Stimulated activated CD8-positive, alpha-beta memory T cell treated with anti-CD3 and anti-CD28 coated beads, Interleukin-2, amount 100 ng/mL, for 1 hour (primary cell): Measurements from ENCODE around the gene WDHD1.
"Not testable (repeated sequence)": the region's sequence is repeated elsewhere in the genome, so short reads cannot be mapped to it uniquely, and the experiment has no call there.

ENCODE experiments used
- DNase-seq, 2 donors: peaks; one replicate each; pipeline ENCODE4 v3.0.0-alpha.2; 2020; ENCODE audit warnings: low read depth in 2 of 2

WDHD1 gene

DNA sequence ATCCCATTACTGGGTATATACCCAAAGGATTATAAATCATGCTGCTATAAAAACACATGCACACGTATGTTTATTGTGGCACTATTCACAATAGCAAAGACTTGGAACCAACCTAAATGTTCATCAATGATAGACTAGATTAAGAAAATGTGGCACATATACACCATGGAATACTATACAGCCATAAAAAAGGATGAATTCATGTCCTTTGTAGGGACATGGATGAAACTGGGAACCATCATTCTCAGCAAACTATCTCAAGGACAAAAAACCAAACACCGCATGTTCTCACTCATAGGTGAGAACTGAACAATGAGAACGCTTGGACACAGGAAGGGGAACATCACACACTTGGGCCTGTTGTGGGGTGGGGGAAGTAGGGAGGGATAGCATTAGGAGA is 73.3 kb downstream of the WDHD1 start:
- DNase-seq: not testable (repeated sequence)

DNA sequence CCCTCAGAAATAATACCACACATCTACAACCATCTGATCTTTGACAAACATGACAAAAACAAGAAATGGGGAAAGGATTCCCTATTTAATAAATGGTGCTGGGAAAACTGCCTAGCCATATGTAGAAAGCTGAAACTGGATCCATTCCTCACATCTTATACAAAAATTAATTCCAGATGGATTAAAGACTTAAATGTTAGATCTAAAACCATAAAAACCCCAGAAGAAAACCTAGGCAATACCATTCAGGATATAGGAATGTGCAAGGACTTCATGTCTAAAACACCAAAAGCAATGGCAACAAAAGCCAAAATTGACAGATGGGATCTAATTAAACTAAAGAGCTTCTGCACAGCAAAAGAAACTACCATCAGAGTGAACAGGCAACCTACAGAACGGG is 74.1 kb downstream of the WDHD1 start:
- not testable (repeated sequence) for DNase-seq

DNA sequence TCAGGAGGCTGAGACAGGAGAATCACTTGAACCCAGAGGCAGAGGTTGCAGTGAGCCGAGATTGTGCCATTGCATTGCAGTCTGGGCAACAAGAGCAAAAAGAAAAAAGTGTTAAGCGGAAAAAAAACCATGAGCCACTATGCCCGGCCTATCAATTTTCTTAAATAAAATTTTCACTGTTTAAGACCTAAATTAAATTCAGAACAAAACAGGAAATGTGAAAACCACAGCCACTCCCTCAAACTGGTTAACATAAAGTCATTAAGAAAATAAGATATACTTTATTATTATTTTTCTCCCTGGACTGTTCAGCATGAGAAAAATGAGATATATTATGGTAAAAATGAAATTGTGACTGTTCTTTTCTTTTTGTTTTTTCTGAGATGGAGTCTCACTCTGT is 79.7 kb downstream of the WDHD1 start:
- no peak for DNase-seq

DNA sequence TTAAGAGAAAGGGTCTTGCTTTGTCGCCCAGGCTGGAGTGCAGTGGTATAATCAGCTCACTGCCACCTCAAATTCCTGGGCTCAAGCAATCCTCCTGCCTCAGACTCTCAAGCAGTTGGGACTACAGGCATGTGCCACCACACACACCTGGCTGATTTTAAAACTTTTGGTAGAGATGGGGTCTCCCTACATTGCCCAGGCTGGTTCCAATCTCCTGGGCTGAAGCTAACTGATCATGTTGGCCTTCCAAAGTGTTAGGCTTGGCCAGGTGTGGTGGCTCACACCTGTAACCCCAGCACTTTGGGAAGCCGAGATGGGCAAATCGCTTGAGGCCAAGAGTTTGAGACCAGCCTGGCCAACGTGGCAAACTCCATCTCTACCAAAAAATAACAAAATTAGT is 80.4 kb downstream of the WDHD1 start:
- DNase-seq: no peak

DNA sequence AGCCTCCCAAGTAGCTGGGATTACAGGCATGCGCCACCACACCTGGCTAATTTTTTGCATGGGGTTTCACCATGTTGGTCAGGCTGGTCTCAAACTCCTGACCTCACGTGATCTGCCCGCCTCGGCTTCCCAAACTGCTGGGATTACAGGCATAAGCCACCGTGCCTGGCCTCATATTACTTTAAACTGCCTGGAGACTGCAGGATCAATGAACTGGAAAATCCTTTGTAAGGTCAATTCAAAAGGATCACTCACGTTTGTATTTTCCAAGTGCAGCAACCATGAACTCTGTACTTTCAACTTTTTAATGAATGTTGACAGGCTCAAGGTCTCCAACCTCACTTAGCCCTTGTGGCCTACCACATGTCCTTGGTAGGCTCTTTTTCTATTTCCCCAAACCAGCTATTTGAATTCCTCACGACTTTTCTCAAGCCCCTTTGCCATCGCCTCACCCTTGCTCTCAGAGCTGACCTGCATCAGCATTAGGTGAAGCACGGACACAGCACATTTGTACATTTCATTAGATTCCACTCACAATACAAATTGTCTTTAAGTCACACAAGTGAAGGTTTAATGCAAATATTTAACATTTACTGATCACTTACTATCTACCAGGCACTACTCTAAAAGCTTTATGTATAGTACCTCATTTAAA is 82.0 kb downstream of the WDHD1 start:
- DNase-seq: no peak

DNA sequence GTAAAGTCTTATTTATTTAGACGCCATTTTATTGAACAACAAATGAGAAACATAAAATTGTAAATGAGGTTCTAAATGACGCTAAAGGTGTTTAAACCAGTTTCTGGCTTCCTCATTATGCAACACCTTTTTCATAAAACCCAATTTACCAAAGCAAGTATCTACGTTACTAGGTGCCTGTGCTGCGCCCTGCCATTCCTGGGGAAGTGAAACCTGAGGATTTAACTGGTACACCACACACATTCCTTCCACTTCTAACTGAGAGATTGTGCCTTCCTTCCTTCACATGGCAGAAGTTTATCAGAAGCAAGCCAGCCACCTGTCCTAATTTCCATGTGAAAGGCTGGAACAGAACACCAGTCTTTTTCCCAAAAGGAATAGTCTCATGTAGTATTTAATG is 84.0 kb downstream of the WDHD1 start:
- no peak for DNase-seq

DNA sequence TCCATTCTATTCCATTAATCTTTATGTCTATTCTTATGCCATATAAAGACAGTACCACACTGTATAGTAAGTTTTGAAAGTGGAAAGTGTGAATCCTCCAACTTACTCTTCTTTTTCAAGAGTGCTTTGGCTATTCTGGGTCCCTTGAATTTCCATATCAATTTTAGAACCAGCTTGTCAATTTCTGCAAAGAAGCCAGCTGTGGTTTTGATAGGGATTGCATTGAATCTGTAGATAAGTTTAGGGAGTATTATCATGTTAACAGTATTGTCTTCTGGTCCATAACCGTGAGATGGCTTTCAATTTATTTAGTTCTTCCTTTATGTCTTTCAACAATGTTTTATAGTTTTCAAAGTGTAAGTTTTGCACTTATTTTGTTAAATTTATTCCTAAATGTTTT is 90.1 kb downstream of the WDHD1 start:
- no peak for DNase-seq

DNA sequence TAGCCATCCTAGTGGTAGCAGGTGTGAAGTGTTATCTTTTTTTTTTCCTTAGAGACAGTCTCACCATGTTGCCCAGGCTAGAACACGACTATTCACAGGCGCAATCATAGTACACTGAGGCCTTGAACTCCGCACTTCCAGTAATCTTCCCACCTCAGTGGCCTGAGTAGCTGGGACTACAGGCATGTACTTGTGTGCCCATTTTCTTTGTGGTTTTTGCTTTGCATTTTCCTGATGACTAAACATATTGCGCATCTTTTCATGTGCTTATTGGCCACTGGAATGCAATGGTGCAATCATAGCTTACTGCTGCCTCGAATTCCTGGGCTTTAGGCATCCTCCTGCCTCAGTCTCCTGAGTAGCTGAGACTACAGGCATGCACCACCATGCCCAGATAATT is 90.9 kb downstream of the WDHD1 start:
- DNase-seq: no peak

DNA sequence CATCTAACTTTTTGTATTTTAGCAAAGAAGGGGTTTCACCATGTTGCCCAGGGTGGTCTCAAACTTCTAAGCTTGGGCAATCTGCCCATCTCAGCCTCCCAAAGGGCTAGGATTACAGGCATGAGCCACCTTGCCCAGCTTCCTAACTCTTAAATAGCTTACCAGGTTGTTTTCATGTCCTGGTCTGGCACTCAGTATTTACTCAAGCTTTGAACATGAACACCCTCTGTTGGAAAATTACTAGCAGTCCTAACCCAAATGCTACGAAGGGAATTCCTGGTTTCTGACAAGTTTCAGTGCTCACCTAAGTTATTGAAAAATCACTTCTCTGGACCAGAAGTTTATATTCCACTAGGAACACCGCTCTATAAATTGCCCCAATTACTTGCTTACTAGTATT is 91.8 kb downstream of the WDHD1 start:
- no peak for DNase-seq

DNA sequence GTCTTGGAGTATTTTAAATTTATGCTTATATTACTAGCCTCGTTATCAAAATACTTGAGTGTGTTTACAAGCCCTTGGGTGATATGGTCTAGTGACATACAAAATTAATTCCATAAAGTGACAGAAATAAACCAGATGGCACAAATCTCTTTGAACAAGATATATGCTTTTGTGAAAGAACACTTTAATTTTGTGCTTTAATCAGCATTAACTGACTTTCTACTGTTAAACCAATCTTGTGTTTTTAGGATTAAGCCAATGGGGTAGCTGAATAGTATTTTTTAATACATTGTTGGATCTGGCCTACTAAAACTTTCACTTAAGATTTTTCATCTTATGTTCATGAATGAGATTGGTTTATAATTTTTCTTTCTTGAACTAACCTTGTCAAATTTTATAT is 93.9 kb downstream of the WDHD1 start:
- DNase-seq: no peak

DNA sequence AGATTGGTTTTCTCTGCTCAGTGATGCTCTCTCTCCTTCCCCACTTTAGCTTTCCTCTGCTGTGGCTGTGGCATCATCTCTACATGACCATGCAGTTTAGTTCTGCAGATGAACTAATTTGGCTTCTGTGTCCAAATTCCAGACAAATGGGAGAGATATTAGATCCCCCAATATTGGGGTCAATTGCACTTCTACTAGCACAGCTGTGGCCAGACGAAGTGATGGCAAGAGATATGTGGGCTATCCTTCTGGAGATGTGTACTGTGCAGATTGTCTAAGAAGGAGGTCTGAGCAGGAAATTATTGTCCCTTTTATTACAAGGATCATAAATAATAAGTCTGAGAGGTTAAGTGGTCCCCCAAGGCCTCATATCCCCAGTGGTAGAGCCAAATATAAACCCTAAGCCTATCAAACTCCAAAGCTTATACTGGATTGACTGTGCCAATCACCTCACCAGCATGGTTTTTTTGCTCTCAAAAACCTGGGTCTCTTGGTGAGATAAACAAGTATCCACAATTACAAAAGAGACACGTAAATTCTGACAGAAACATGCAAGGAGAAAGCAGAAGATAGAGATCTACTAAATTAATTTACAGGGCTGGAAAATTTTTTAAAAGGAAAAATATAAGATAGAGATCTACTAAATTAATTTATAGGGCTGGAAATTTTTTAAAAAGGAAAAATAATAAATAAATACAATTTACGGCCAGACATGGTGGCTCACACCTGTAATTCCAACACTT is 95.1 kb downstream of the WDHD1 start:
- DNase-seq: no peak

DNA sequence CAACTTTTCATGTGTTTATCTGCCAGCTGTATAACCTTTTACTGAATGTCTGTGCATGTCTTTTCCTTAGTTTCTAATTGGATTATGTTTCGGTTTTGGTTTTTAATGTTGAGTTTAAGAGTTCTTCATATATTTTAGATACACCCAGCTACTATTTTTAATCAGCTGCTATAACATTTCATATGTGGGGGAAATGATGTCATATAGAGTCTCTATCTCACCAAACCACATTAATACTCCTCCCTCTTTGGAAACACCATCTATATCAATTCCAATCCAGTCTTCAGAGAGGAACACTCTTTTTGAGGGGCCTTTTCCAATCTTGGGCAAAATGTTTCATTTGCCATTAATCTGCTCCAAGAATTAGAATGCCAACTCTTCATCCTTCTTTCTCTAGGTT is 95.8 kb downstream of the WDHD1 start:
- DNase-seq: no peak

DNA sequence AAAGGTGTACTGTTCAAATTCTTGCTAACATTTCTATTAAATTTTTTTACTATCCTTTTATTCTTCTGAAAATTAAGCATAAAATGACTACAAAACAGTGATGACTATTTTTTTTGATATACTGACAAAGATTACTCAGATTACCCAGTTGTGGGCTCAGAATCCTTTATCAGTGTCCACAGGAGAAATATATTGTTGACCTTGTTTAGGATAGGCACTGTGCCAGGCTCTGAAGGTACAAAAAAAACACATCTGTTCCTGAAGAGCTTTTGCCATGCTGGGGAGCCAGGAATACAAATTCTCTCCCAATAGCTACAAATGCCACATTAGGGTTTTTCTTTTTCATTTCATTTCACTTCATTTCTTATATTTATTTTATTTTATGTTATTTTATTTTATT is 97.3 kb downstream of the WDHD1 start:
- no peak for DNase-seq

DNA sequence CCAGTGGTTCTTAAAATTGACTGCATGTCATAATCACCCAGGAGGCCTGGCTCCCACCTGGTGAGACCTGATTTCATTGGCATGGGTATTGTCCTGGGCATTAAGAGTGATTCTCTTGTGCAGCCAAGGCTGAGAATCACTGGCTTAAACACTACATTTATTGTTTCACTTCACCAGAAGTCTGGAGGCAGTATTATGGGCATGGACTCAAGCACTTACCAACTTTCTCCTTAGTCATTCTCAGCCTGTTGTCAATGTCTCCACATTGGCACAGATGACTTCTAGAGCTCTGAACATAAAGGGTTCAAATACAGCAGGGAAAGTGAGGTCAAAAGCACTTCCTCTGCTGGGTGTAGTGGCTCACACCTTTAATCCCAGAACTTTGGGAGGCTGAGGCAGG is 98.7 kb downstream of the WDHD1 start:
- DNase-seq: no peak

DNA sequence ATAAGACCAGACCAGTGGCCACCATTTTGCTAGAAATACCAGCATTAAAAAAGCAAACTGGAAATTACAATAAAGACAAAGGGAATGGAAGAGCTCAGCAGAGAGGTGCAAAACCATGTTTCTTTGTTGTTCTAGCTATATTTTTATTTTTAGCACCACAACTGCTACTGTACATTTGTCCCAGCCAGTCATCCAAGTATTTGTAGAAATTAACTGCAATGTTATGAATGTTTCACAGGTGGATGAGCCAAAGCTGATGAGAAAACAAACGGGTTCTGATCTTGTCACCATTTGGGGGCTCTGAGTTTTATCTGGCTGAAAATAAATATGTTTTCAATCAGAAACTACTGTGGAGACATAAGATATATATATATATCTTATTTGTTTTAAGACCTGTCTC is 99.3 kb downstream of the WDHD1 start:
- no peak for DNase-seq

DNA sequence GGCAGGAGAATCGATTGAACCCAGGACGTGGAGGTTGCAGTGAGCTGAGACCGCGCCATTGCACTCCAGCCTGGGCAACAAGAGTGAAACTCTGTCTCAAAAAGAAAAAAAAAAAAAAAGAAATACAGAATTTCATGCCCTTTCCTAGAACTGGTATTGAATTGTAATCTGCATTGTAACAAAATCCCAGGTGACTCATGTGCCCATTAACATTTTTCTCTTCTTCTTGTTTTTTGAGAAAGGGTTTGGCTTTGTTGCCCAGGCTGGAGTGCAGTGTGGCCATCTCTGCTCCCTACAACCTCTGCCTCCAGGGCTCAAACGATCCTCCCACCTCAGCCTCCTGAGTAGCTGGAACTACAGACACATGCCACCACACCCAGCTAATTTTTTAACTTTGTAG is 100.3 kb downstream of the WDHD1 start:
- DNase-seq: not testable (repeated sequence)

DNA sequence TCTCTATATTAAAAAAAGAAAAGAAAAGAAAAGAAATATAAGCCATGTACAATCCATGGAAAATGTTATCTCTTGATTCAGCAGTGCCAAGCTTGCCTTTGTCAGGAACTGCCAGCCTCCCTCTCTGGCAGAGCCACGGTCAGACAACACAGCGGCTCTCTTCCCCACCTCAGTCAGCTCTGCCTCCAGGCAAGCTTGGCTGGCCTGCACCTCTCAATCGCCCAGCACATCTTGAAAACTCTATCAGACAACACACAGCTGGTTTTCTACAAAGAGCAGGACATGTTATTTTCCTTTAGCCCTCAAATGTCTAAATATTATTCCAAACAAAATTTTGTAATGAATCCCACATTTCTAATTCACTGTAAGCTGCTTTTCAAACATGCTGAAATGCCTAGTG is 104.3 kb downstream of the WDHD1 start:
- DNase-seq: no peak

DNA sequence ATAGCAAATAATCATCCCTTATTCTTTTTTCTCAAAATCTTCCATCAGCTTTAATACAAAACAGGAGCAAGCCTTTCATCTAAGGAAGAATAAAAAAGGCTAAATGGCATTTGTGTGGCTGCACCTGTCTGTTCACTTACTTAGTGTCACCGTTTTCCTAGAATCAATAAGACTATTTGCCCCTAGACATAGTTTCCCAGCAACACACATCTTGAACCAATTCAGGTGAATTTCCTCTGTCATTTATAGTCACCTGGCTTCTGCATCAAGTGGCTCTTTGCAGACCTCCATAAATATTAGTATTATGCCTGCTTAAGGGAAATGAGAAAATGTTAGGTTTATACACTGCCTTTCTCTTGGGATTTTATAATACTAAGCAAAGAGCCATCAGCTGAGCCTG is 106.8 kb downstream of the WDHD1 start:
- DNase-seq: no peak

DNA sequence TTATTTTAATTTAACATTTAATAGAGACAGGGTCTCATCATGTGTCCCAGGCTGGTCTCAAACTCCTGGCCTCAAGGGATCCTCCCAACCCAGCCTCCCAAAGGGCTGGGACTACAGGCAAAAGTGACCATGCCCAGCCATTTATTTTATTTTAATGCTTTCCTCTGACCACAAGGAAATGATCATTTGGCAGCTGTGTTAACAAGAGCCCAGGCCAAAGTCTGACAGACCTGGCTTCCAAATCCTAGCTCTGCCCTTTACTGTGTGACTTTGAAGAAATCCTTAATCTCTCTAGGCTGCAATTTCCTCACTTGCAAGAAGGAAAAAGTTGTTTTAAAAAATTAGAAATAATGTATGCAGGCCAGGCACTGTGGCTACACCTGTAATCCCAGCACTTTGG is 107.6 kb downstream of the WDHD1 start:
- DNase-seq: no peak

DNA sequence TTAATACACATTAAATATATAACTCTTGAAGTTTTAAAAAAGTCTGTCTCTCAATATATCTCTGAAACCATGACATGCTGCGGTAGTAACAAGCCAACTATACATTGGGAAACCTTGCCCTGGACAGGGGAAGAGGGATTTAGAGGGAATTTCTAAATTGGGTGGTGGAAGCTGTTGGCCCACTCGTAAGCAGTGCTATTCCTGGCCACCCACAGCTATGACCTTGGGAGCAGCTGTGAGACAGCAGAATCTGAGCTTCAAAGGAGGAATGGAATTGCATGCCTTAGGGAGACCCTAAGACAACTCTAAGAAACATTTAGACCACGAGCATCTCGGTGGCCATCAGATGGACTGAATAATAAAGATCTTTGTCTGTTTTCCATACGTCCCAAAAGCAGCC is 108.5 kb downstream of the WDHD1 start:
- DNase-seq: no peak

DNA sequence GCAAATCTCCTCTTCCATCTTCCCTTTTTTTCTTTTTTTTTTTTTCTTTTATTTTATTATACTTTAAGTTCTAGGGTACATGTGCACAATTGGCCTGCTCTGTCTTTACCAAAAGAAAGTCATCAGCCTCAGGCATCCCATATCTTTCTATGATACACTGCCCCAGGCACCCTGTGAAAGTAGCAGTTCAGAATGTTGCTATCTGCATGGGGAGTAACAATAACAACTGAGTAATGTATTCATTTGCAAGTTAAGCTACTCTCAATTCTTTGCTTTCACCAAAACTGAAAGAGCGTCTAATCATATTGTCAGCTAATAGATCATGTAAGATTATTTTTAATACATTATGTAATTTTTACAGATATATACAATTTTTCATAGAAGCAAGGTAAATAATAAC is 110.8 kb downstream of the WDHD1 start:
- DNase-seq: no peak

DNA sequence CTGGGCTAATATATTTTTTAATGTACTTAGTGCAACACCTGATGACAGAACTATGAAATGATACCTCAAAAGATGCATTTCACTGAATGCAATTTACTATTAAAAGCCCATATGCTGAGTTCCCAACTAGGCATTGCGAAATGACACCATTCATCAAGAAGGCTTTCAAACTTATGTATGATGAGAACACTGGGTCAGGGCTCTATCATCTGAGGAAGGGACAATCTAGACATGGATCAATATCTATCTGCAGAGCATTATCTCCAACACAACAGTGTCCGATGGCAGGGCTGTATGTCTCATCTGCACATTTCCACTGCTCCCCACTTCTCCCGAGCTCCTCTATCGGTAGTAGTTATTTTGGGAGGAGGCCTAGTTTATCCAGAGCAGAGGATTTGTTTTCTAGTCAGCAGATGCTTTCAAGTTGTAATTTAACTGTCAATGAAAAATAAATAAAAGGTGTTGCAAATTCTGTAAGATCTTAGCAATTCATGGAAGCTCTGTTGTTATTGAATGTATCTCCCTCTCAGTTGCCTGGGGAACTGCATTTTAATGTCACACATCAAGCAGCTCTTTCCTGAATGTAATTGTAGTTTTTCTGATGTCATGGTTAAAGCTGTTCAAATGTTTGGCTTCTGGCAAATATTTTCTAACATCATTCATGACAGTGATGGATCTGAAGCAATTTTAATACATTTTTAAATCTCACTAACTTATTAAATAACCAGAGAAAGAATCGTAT is 116.9 kb downstream of the WDHD1 start:
- no peak for DNase-seq

DNA sequence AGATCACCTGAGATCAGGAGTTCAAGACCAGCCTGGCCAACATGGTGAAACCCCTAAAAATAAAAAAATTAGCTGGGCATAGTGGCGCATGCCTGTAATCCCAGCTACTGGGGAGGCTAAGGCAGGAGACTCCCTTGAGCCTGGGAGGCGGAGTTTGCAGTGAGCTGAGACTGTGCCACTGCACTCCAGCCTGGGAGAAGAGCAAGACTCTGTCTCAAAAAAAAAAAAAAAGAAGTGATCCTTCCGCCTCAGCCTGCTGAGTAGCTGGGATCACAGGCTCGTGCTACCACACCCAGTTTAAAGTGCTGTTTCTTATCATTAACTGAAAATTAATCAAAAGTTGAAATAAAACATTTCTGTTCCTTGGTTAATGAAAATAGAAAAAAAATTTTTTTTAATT is 117.9 kb downstream of the WDHD1 start:
- not testable (repeated sequence) for DNase-seq
